ENCODE results near the gene MIPEP.
A peak's percentile ranks its signal among the peaks of the same experiment; 100 is the strongest.
"Not testable (repeated sequence)": the region's sequence is repeated elsewhere in the genome, so short reads cannot be mapped to it uniquely, and the experiment has no call there.

Gene MIPEP

DNA sequence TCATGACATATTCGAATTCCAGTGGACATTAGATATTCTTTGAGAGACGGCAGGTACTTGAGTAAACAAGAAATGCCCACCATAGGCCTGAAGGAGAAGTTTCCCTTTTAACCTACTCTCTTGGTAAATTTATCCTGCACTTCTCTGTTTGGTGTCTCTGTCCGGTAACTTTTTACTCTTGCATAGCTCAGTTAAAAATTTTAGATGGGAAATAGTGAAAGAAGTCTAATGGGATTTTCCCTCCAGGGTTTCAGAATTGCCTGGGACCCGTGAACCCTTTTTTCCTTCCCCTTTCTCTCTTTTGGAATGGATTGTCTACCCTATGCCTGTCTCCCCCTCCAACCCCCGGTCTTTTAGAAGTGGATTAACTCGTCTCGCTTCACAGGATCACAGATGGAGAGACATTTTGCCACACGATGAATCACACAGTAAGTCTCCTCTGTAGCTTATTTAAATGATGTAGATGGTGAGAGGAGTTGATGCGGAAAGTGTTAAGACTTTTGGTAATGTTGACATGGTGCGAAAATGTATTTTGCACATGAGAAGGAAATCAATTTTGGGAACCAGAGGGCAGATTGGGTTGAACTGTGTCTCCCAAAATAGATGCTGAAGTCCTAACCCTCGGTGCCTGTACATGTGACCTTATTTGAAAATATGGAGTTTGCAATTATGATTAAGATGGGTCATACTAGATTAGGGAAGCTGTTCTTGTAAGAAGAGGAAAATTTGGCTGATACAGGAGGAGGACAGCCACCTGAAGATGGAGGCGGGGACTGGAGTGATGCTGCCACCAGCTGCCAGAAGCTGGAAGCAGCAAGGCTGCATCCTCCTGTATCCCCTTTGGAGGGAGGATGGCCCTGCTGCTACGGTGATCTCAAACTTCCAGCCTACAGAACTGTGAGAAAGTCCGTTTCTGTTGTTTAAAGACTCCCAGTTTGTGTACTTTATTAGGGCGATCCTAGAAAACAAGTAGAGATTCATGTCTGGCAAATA lies 711 bp upstream of the MIPEP start:
- no peak for DNase-seq (ENCODE audit: low read depth in 2 of 2)

DNA sequence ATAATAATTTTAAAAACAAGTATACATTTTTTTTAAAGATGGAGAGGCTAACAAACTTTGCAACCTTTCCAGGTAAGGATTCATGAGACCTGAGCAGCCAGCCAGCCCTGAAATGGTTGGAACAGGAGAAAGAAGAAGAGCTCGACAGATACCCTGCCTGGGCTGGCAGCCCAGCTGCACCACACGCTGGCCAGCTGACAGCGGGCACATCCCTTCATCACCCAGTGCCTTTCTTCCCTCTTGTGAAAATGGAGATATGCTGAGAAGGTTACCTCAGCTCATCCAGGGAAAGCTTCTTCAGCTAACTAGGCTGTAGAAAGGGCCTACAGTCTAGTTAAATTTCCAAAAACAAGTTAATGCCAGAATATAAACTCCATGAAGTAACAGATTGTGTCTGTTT lies 4.8 kb downstream of the MIPEP start:
- DNase-seq (ENCODE audit: low read depth in 2 of 2) = not testable (repeated sequence)

DNA sequence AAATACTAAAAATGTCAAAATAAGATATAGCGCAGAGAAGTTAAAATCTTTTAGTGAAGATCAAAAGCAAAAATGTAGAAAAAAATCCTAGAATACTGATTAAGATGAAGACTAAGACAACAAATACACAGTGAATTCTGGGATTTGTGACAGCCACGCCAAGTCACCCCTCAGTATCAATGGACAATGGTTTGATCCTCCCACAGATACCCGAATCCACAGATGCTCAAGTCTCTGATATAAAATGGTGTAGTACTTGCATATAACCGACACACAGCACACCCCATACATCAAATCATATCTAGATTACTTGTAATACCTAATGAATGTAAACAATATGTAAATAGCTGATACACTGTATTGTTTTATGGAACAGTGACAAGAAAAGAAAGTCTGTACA lies 5.9 kb downstream of the MIPEP start:
- no peak for DNase-seq (ENCODE audit: low read depth in 2 of 2)

DNA sequence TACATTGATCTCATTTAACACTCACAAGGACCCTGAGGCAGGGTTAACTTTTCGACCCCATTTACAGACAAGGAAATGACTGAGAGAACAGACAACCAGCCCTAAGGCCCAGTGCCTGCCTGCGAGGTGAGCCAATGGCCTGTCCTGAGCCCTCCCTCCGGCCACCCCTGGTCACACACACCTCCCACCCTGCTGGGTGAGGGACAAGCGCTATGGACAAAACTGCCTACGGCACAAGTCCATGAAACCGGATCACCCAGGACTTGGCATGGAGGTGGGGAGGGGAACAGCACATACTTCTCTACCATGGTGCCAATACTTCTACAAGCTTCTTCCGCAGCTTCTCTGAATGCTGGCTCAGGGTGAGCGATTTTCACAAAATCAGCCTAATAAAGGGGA lies 7.8 kb downstream of the MIPEP start:
- not testable (repeated sequence) for DNase-seq (ENCODE audit: low read depth in 2 of 2)

DNA sequence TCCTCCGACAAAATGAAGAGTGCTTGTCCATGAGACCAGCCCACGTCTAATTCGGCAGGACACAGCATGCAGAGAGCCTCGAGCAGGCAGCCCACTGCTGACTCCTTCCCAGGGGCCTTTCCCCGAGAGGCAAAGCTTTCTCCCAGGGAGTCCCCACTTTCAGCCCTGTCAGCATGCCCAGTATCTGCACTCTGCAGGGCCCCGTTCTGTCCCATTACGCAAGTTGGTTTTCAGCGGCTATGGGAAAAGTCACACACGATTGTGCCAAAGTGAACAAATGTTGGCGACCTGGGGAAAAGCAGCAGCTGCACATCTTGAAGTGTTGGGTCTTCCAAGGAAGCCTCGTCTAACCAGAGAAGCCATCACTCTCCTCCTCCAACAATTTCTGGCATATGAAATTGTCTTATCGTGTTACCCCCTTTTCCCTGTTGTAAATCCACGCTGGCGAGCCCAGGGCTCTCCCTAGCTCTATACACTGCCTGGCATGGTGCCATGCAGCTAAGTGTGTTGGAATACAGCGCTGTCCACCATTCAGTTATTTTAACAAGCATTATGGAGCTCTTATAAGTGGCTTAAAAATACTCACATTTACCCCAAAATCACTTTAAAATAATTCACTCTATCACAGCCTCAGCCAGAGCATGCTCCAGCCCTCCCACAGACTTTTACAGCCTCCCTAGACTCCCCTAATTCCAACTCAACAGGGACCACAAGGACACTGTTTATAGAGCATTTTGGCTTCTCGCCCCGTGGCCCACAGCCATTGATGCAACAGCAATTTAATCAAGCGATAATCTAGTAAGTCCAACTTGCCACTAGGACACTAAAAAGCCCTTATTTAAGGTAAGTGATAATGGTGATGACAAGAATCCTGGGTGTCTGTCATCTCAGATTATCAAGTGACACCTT lies 8.5 kb downstream of the MIPEP start:
- not testable (repeated sequence) for DNase-seq (ENCODE audit: low read depth in 2 of 2)

DNA sequence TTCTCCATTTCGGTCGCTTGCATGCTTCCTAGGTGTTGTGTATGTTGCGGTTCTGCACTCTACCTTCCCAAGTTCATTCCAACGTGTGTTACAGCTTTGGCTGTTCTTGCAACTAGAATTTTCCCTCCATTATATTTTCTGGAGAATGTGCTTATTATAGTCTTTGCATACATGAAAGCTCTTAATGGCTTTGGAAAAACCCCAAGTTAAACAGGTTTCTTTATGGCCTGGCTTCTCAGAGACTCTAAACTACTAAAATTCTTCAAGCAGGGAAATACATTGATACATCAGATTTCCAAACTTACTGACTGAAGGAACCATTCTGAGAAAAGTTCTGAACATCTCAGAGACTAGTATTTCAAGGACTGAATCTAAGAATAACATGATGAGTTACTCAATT lies 11.9 kb downstream of the MIPEP start:
- DNase-seq (ENCODE audit: low read depth in 2 of 2) = no peak

DNA sequence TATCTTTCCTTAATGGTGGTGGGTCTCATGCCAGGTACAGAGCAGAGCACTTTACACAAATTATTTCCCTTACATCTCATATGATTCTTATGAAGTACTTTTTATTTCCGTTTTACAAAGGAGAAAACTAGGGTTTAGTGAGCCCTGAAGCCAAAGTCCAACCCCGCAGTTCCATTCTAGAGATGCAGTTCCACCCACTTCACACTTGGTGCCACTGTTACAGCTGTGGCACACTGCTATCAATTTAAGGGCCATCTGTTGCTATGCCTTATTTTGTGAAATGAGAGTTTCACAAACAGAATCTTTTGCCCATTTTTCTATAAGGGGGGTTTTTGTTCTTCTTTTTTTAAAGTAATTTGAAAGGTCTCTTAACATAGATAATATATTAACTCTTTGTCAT lies 12.9 kb downstream of the MIPEP start:
- DNase-seq (ENCODE audit: low read depth in 2 of 2) = no peak

DNA sequence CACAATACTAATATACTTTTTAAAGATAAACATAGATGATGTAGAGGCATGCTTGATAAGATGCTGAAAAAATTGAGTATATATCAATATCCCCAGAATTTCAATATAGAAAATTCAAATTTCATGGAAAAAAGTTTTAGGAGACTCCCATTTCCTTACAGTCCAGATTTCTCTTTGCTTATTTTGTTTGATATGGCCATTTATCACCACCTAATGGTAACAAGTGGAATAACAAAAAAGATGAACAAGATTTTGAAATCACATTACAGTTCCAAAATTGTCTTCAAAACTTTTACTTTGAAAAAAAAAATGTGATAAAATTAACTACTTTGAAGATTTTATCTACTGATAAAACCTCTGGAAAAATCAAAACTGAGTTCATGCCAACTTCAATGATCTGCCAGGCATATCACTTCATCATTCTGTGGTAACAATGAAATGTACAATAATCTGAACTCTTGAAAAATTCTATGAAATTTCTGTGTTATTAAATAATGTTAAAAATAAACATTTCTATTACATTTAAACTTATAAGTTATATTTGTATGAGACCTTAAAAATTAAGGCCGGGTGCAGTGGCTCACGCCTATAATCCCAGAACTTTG lies 17.5 kb downstream of the MIPEP start:
- DNase-seq (ENCODE audit: low read depth in 2 of 2) = peak; percentile 30 to 38

DNA sequence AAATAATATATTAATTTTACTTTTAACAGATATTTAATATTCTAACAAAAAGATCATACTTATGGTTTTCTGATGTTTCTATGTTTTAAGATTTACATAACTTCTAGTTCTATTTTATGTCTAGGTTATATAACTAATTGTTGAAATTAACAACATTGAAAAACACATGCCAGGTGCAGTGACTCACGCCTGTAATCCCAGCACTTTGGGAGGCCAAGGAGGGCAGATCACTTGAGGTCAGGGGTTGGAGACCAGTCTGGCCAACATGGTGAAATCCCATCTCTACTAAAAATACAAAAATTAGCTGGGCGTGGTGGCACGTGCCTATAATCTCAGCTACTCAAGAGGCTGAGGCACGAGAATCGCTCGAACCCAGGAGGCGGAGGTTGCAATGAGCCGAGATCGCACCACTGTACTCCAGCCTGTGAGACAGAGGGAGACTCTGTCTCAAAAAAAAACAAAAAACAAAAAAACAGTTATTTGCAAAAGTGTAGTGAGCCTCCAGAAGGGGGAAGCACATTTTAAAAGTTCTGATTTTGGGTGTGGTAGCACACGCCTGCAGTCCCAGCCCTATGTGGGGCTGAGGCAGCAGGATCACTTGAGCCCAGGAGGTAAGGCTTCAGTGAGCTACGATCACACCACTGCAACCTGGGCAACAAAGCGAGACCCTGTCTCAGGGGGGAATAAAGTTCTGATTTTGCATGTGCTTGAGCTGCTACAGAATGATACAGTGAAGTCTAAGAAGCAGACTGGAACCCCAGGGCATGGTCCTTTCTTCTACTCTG lies 18.7 kb downstream of the MIPEP start:
- no peak for DNase-seq (ENCODE audit: low read depth in 2 of 2)

DNA sequence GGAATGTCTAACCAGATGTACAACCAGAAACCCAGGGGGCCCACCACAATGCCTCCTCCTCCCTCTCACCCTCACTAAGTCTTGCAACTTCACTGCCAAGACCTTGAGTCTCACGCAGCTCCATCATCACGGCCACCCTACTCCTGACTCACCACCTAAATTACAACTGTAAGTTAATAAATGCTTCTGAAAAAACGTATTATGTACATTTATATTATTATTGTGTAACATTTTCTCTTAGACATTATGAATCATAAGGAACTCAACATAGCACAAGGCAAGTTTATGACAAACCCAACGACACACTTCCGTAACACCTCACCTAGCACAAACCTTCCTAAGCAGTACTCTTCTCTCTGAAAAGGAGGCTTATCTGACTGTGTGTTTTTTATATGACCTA lies 20.7 kb downstream of the MIPEP start:
- peak; percentile 86 to 87 for DNase-seq (ENCODE audit: low read depth in 2 of 2)

DNA sequence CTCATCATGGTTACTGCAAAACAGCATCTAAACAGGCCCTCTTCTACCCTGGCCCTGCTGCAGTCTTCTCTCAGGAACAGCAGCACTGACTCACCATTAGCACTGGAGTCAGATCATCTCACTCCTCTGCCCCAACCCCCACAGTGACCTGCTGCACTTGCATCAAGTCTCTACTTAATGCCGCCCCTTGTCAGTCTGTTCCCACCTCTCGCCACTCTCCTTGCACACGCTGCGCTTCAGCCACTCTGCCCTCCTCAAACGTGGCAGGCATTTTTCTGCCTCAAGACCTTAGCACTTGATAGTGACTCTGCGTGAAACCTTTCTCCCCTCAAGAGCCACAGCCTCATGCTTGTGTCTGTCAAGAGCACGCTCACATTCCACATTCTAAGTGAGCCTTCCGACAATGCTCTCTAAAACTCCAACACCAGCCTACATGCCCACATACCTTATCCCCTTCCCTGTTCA lies 22.1 kb downstream of the MIPEP start:
- no peak for DNase-seq (ENCODE audit: low read depth in 2 of 2)

DNA sequence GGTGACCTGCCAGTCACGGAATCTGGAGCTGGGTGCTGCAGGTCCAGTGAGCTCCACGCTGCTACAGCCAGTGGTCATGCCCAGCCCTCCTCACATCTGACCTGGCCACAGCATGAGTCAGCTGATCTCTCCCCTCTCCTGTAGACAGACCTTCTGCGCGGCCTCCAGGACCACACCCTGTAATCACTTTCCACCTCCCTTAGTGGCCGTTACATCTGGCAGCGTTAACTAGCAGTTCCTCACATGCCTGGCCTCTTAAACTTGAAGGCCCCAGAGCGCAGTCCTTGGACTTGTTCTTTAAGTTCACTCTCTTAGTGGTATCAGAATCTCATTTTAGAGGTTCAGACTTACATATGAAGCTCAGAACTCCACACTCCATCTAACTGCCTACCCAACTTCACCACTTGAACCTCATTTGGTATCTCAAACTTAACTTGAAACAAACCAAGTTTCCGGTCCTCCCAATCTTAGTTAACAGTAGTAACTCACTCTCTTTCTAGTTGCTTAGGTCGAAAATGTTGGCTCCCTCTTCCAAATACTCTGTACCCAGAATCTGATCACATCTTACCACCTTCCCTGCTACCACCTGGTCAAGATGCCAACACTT lies 22.7 kb downstream of the MIPEP start:
- DNase-seq (ENCODE audit: low read depth in 2 of 2) = no peak

DNA sequence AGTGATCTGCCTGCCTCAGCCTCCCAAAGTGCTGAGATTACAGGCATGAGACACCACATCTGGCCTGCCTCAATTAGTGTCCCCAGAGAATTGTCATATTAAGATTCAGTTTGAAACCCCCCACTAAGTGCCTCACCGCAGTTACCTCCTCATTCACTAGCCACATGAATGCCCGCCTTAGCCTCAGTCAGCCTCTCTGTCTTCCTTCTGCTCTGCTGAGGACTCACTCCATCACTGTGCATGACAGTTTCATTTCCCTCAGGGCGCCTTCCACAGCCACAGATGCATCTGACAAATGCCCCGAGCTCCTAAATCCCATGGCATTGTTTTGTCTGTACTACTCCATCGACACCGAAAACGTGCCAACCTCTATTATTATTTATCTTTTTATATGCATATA lies 23.3 kb downstream of the MIPEP start:
- no peak for DNase-seq (ENCODE audit: low read depth in 2 of 2)

DNA sequence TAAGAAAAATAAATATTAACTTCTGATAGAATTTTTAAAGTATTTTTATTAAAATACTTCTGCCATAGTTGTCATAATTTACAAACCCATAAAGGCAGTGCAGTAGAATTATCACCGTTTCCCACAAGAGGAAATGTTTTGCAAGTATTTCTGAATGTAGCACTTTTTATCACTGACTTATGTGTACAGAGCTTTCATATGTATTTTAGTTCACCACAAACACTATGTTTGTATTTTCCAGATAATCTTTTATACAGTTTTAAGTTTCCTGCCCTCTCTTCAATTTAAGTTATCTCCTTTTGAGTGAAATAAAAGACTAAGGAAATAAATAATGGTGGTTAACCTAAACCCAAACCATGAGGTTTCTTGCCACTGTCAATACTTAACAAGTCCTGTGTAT lies 24.2 kb downstream of the MIPEP start:
- no peak for DNase-seq (ENCODE audit: low read depth in 2 of 2)

DNA sequence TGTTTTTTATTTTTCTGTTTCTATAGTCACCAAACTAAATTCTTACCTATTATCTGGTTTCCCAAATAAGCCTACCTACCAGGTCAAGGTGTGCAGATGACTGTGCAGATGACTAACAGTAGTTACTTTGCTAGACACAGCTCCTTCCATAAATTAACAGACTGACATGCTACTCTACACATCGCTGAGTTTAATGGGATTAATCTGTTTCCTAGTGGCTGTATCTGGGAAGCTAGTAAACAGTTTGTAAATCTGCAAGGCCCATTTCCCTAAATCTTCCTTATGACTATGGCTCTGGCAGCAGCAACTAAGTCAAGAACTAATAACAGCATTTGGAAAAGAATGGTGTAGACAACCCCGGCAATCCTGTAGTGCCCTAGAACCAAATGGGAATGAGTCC lies 27.9 kb downstream of the MIPEP start:
- DNase-seq (ENCODE audit: low read depth in 2 of 2) = no peak

DNA sequence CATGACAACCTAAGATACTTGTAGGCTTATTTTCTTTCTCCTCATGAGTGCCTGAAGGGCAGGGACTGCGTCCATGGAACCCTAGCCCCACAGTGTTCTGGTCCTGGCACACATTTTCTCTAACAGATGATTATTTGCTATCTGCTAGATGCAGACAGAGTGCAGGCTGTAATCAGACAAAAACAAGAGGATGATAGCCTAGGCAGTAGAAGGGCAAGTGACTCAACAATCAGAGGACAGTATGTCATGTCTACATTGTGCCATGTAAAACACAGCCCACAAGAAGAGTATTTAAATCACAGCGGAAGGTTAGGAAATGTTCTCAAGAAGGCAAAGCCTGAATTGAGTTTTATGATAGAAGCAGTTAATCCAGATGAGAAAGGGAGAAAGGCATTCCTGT lies 29.3 kb downstream of the MIPEP start:
- no peak for DNase-seq (ENCODE audit: low read depth in 2 of 2)

DNA sequence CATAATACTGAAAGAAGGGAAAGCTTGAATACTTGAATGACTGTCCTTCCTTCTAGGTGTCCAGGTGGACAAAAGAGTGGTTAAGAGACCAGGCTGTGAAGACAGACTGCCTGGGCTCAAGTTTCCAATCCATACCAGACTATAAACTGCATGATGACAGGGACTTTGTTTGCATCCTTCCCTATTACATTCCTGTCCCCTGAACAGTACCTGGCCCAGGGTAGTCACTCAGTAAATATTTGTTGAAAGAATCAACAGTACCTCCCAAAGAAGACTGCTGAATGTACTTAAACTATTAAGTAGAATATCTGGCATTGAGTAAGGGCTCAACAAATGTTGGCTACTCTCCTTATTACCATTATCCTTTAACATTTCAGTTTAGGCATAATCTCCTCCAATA lies 29.7 kb downstream of the MIPEP start:
- DNase-seq (ENCODE audit: low read depth in 2 of 2) = no peak

DNA sequence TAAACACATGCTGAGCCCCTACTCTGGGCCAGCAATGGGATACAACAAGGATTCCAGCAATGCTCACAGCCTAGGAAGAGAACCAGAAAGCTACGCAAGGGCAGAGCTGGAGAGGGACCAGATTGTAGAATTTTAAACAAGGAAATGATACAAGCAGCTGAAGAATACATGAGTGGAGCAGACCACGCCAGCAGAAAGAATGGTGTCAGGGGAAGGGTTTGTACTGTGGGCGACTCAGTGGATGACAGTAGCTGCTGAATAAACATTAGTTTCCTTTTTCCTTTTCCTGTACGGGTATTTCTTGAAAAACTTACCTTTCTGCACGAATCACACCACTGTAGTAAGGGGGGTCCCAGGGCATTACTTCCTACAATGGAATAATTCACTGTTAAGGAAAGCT lies 30.7 kb downstream of the MIPEP start:
- DNase-seq (ENCODE audit: low read depth in 2 of 2) = no peak

DNA sequence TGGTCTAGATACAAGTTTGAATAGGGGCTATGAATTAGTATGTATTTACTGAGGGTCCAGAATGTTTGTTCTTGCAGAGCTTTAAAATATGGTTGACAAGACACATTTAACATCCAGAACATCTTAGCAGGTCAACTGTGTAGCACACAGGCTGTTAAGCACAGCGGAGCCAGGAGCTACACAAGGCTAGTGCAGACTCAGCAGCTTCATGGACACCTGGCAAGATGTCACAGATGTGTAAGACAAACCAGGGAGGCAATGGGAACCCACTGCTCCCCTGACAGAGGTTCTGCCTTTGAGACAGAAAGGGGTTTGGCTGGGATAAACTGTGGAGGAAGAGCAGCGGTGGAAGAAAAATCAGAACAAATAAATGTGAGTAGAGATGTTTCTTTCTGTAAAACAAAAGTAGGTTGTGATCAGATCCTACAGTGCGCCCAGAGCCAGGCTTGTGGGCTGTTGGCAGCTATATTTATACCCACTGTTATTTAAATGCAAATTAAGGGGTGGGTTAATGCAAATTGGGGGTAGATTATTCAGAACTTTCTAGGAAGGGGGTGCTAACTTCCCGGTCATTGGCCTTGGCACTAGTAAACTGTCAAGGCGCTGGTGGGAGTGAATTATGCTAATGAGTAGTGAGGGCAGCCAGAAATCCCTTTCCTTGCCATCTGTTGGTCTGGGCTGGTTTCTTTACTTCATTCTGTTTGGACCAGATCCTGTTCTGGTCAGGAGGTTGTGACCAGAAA lies 33.0 kb downstream of the MIPEP start:
- DNase-seq (ENCODE audit: low read depth in 2 of 2) = no peak

DNA sequence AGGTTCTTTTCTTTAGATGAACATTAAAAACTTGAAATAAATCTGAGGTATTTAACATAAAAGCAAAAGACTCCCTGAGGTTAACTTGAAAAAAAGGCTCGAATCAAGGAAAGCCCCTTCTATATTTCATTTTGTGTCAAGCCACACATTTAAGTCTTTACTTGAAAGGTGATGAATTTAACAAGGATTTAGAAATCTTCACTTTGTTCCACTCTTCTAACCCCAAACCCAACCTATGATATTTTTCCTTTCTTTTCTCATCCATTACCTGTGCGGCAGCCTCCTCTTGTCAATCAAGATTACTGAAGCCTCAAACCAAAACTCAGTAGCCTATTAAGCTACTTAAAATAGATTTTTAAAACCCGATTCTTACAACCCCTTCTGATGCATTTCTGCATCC lies 33.8 kb downstream of the MIPEP start:
- no peak for DNase-seq (ENCODE audit: low read depth in 2 of 2)
